ENCODE measurements around the gene TMEM19. TPM values are rescaled to one million over a fixed set of nuclear protein-coding genes. Genes with fewer than 3 reads are reported as not detected.

TMEM19 gene
- total RNA-seq: 42.6 and 46.7 TPM in 2 replicates

DNA sequence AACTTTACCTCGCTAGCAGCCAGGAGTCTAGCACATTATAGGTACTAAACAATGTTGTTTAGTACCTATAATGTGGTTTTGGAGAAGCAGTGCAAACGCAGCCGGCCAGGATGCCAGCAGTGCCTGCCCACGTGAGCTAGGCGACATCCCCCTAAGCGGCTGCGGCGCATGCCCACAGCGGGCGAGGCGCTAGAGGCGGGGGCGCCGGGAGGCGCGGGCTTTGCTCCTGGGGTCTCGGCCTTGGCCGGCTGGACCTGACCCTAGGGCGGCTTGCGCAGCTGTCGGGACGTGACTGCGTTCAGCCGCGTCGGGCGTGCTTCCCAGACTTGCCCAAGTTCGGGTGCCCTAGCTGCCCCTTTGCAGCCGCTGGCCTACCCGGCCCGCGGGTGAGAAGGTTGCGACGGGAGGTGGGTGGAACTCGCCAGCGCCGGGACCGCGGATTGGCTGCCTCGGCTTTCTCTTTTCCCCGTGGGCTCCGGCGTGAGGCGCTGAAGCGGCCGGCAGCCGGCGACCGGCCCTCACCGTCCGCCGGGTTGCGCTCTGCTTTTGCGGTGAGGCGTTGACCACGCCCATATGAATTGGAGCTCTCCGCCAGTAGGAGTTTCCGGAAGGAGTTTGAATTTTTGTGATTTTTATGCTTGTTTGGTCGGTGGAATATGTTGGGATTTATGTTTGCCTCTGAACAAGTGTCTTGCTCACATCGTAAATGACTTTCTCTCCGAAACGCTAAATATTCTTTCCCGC is at the start of gene TMEM19:
TMEM19 (plus strand) TSS at position 169 of the 744 bp plus-strand sequence. CDS start 599 bp downstream, outside the sequence.
- POLR2A ChIA-PET: interaction anchor here (0.6 to 8.1 kb wide), 11 partner anchors 9 to 252 kb away, joined by 3 to 232 read pairs (median 9); partner anchors contain the start of genes RAB21, TBC1D15, THAP2 and ZFC3H1

DNA sequence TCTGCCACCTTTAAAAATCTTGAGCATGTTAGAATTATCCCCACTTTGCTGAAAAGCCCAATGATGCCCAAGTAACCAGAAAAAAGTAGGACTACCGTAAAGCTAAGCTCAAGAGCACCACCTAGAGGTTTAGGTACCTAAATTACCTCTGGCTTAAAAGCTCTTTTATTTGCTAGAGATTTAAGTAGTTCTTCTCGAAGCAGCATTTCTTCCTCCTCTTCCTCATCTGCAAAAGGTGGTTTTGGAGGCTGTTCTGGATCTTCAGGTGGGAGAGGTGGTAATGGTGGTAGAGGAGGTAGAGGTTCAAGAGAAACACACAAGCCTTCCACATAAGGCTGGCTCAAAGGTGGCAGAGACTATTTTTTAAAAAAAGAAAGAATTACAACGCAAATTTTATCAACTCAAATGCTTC is 49.2 kb upstream of the TMEM19 start:
- Mint-ChIP-seq H3K36me3 (ENCODE audit: low read depth) (peaks cover 86% of the 10 kb centered on the region), H3K4me3 (no peak overlapping the region), H3K9me3 (no peaks in the 10 kb centered on the region), H3K27ac (peak overlapping the region; percentile 19), H3K27me3 (no peaks in the 10 kb centered on the region), H3K4me1 (peaks cover 5% of the 10 kb centered on the region)
- DNase-seq: no peak
- ChIA-PET CTCF (interaction anchor here (0.9 to 10.7 kb wide), 20 partner anchors 9 to 221 kb away, joined by 3 to 132 read pairs (median 5); partner anchors contain the start of genes RAB21, THAP2, TMEM19 and ZFC3H1), POLR2A (interaction anchor here (0.9 to 1.8 kb wide), 4 partner anchors 26 to 115 kb away, joined by 3 to 9 read pairs (median 6); partner anchors contain the start of gene ZFC3H1)
- ATAC-seq (ENCODE audit: low read depth): peak; percentile 57
- TF ChIP-seq, protein P1, sequence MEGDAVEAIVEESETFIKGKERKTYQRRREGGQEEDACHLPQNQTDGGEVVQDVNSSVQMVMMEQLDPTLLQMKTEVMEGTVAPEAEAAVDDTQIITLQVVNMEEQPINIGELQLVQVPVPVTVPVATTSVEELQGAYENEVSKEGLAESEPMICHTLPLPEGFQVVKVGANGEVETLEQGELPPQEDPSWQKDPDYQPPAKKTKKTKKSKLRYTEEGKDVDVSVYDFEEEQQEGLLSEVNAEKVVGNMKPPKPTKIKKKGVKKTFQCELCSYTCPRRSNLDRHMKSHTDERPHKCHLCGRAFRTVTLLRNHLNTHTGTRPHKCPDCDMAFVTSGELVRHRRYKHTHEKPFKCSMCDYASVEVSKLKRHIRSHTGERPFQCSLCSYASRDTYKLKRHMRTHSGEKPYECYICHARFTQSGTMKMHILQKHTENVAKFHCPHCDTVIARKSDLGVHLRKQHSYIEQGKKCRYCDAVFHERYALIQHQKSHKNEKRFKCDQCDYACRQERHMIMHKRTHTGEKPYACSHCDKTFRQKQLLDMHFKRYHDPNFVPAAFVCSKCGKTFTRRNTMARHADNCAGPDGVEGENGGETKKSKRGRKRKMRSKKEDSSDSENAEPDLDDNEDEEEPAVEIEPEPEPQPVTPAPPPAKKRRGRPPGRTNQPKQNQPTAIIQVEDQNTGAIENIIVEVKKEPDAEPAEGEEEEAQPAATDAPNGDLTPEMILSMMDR (IDR thresholded peaks at IDR 0.05): peak; percentile 66
- intact Hi-C loops (cut with micrococcal nuclease): loop anchor here (1.0 to 10.0 kb wide), 4 partner anchors 26 to 221 kb away; partner anchors contain the start of gene ZFC3H1

More for the DNA sequence above, at the start of gene TMEM19:
- peak; percentile 87 for DNase-seq
- Mint-ChIP-seq H3K4me1 (peaks cover 56% of the 10 kb centered on the region), H3K9me3 (no peaks in the 10 kb centered on the region), H3K36me3 (ENCODE audit: low read depth) (peaks cover 18% of the 10 kb centered on the region), H3K27me3 (no peaks in the 10 kb centered on the region), H3K4me3 (peak within 1 kb of the TSS; percentile 93), H3K27ac (peak within 1 kb of the TSS; percentile 97)
- CTCF ChIA-PET: interaction anchor here (0.8 to 5.5 kb wide), 11 partner anchors 9 to 68 kb away, joined by 3 to 81 read pairs (median 6); partner anchors contain the start of genes RAB21, THAP2 and ZFC3H1
- TF ChIP-seq, protein P1 (IDR thresholded peaks at IDR 0.05): no peak
- peak; percentile 87 for ATAC-seq (ENCODE audit: low read depth)
- intact Hi-C loops (cut with micrococcal nuclease): loop anchor here (1.0 kb wide), 6 partner anchors 8 to 153 kb away; partner anchors contain the start of genes RAB21, TBC1D15 and THAP2

DNA sequence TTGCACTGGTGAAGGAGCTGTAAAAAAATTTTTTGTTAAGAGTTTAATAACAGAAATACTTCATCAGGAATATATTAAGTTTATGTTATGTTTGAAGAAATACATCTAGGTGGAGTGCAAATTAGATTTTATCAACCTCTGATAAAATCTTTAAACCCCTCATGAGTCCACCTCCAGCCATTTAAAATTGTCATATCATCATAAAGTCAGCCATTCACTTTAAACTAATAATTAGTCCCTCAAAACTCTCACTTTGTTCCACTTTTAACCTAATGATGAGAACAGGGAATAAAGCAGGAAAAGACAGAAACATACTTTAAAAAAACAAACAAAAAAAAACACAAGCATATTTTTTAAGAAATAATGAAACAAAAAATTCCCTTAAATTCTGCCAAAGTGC is 47.4 kb upstream of the TMEM19 start:
- POLR2A ChIA-PET: interaction anchor here (0.6 kb wide), 1 partner anchor 60 kb away, joined by 6 read pairs; no protein-coding TSS in a partner anchor
- H3K4me3 Mint-ChIP-seq: no peak overlapping the region

DNA sequence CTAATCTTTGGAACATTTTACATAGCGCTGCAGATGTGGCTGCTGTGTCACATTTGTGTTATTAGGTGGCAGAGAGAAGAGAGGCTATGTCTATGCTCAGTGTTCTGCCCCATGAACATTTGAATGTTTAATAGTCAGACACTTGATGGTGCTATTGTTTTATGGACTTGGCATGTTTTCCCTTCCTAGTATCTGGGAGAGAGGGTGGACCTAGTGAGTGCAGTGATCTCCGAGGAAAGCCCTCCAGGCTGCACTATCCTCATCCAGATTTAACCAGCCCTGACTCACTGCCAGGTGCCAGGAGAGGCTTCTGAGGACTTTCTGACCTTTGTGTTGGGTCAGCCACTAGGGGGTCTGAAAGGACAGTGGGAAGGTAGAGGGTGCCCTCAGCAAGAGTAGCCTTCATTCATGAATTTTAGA is 46.5 kb upstream of the TMEM19 start:
- Mint-ChIP-seq H3K36me3 (ENCODE audit: low read depth) (peaks cover 83% of the 10 kb centered on the region), H3K4me1 (peaks cover 8% of the 10 kb centered on the region), H3K9me3 (no peaks in the 10 kb centered on the region), H3K27me3 (no peaks in the 10 kb centered on the region), H3K27ac (no peak overlapping the region), H3K4me3 (no peak overlapping the region)
- TF ChIP-seq, protein P1 (IDR thresholded peaks at IDR 0.05): no peak
- DNase-seq: no peak
- ChIA-PET CTCF (interaction anchor here (0.7 to 10.7 kb wide), 3 partner anchors 13 to 108 kb away, joined by 3 to 132 read pairs (median 3); no protein-coding TSS in a partner anchor), POLR2A (no interaction called here)
- intact Hi-C loops (cut with micrococcal nuclease): loop anchor here (1.0 to 10.0 kb wide), 2 partner anchors 59 to 205 kb away; no protein-coding TSS in a partner anchor
- ATAC-seq (ENCODE audit: low read depth): peak; percentile 52

More for the DNA sequence above, 47.4 kb upstream of the TMEM19 start:
- Mint-ChIP-seq H3K36me3 (ENCODE audit: low read depth) (peaks cover 83% of the 10 kb centered on the region), H3K27me3 (no peaks in the 10 kb centered on the region), H3K27ac (no peak overlapping the region), H3K9me3 (no peaks in the 10 kb centered on the region), H3K4me1 (peaks cover 8% of the 10 kb centered on the region)
- TF ChIP-seq, protein P1 (IDR thresholded peaks at IDR 0.05): no peak
- intact Hi-C loops (cut with micrococcal nuclease): loop anchor here (10.0 kb wide), 1 partner anchor 206 kb away; no protein-coding TSS in a partner anchor
- DNase-seq (no peak), ATAC-seq (ENCODE audit: low read depth) (no peak)
- CTCF ChIA-PET: interaction anchor here (0.7 to 10.7 kb wide), 3 partner anchors 13 to 109 kb away, joined by 3 to 132 read pairs (median 3); no protein-coding TSS in a partner anchor
